Stimulated activated CD8-positive, alpha-beta memory T cell treated with anti-CD3 and anti-CD28 coated beads, Interleukin-2, amount 100 ng/mL, for 1 hour (primary cell): ENCODE measurements around the gene PTPRN2.

ENCODE experiments used
- DNase-seq, 2 donors: peaks; one replicate each; pipeline ENCODE4 v3.0.0-alpha.2; 2020; ENCODE audit warnings: low read depth in 2 of 2

PTPRN2 gene

DNA sequence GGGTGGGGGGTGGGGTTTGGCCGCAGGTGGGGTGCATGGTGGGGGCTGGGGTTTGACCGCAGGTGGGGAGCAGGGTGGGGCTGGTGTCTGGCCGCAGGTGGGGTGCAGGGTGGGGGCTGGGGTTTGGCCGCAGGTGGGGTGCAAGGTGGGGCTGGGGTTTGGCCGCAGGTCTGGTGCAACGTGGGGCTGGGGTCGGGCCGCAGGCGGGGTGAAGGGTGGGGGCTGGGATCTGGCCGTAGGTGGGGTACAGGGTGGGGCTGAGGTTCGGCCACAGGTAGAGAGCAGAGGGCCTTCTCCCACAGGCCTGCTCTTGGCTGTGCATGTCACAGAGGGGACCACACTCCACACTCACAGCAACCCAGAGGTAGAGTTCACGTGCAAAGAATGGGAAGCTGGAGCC lies 586.6 kb downstream of the PTPRN2 start:
- DNase-seq: no peak

DNA sequence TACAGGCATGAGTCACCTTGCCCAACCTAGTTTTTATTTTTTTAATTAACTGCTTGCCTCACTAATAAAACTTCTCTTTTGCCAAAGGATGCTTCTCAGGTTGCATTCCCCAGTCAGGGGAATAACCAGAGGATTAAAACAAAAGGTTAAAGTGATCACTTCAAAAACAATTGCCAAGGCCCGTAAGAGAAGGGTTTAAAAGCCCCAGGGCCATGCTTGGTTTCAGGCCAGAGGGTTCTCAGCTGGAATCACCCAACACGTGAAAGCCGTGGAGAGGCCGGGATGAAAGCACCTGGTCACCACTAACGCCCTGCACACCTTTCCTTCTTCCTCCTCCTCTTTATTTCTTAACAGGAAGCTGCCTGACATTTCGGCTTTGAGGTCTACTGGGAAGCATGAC lies 587.5 kb downstream of the PTPRN2 start:
- DNase-seq: no peak

DNA sequence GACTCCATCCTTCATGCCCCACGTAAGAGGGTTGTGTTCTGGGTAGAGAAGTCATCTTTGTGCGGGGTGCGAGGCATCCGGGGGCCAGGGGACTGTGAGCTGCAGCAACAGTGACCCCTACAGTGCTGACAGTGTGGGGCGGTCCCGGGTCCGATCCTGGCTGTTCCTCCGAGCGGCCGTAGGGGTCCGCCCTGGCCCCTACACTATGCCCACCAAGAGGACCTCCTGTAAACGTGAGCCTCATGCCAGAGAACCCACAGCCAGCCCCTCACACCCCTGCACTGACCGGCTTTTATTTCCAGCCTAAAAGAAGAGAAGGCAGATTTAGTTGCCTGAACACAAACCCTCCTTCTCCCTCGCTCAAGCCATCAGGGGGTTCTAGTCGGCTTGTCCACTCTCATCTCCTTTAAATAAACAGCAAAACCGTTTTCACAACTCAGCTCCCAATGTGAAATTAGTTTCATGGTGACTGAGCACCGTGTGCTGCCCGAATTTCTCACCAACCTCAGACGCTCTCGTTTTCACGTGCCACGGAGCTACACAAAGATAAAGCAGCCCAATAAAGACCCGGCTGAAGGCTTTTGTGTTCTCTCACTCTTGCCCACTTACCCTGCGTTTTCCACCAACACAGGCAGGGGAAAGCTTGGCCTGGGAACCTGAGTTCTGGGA lies 588.6 kb downstream of the PTPRN2 start:
- no peak for DNase-seq

DNA sequence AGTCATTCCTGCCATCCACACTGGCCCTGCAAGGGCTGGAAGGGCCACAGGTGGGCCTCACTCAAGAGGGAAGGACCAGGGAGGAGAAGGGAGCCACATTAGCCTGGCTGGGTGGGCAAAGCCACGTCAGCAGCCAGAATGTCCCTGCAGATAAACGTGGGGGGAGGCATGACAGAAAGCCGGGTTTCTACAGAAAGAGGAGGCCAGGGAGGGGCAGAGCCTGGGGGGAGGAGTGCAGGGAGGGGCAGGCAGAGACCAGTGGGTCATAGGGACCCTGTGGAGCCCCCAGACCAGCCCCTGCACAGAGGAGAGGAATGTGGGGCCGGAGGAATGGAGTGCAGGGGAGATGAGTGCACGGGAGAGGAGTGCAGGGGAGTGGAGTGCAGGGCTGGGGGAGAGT lies 590.2 kb downstream of the PTPRN2 start:
- no peak for DNase-seq

DNA sequence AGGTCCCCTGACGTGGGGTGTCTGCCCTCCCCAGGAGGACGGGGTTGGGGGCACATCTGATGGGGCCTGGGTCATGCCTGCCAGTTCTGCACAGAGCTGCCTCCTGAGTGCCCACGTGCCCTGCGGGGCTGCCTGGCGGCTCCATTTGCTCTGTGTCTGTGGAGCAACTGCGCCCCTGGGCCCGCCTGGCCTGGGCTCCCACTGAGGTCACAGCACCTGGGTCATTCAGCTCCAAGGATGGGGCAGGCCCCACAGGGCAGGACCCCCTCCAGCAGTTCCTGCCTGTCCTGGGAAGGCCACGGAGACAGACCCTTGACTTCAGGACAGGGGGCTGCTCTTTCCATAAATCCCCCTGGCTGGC lies 590.6 kb downstream of the PTPRN2 start:
- no peak for DNase-seq

DNA sequence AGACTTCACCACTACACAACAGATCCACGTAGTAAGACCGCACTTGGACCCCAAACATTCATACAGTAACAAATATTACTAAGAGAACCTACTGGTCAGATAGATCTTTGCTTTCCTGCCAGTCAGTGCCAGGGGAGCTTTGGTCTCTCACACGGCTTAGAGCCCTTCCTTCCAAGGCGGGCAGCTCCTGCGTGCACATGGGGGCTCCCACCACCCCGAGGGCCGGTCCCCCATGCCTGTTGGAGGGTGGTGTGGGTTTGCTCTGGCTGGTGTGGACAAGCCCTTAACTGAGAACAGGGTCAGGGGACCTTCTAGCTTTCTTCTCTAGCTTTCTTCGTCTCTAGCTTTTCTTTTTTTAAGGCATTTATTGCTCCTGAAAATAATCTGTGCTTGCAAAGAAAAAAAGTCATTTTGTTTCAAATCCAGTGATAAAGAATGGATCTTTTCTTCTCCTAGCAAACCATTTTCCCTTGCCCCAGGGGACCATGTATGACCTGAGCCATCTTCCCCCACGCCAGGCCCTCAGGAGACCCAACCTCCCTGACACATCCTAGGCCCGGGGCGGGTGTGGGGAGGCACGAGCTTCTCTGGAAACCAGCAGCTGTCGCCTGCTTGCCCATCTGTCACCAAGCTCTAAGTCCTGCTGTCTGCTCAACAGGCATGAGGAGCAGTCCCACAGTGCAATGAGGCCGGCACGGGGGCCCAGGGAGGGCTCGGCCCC lies 591.1 kb downstream of the PTPRN2 start:
- DNase-seq: no peak

- no peak for DNase-seq
Measured at GRCh38 chr7:157995815-157996214, 591.8 kb downstream of the PTPRN2 start.

DNA sequence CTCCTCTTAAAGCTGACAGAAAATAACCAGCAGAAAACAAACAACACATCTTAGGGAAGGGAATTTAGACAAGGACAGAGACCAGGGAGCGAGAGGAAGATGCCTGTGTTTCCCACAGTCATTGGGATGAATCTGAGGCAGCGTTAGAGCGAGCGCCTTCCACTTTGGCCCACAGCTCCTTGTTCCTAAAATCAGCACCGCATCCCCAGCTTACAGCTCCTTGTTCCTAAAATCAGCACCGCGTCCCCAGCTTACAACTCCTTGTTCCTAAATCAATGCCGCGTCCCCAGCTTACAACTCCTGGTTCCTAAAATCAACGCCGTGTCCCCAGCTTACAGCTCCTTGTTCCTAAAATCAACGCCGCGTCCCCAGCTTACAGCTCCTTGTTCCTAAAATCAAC lies 593.3 kb downstream of the PTPRN2 start:
- DNase-seq: no peak

DNA sequence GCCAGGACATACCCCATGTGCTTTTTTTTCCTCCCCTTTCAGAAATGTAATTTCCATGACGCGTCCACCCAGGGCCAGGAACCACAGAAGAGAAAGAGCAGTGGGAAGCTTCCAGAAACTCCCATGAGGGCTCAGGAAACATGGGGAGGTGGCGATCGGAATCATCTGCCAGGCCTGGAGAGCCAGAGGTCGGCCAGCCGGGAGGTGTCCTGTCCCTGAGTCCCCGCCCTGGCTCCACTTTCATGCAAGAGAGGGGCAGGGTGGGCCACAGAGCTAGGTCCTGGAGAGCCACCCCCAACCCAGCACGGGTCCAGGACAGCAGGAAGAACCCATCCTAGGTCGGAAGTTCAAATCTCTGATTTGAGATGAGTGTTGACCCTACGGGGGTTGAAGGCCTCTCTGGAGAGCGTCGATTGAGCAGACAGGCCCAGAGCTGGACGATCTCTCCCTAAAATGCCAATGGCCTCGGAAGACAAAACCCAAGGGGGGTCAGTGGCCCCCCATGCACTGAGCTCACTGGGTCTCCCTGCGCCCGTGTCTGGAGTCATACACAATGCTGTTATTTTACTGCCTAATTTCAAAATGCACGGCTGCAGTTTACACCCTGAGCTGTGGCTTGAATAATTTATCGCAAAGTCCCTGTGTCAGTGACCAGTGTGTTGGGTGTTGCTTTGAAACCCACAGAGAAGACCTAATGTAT lies 594.1 kb downstream of the PTPRN2 start:
- no peak for DNase-seq

DNA sequence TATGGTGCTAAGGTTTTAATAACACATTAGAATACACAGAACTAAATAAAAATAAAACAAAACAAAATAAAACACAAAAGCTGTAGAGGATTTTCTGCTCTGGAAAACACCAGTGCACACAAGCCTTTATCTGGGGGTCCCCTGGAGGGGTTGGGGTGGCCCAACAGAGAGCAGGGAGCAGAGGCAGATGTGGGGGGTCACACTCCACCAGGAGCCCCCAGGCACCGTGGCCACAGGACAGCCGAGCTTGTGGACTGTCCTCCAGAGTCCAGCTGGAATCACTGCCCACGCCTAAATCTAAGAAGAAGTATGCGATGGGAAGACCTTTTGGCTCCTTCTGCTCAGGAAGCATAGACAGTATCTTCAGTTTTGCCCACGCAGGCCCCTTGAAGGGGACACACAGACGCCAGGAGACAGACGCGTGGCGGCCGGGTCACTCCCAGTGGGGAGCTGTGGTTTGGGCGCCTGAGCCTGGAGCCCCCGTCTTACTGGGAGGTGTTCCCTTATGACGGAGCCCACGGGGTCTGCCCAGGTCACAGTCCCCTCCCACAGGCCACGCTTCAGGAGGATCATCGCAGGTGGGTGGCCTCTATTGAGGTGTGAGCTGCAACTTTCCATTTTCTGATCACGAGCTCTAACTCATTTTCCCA lies 595.0 kb downstream of the PTPRN2 start:
- DNase-seq: no peak

- DNase-seq: no peak
Measured at GRCh38 chr7:157991761-157992160, 595.9 kb downstream of the PTPRN2 start.

DNA sequence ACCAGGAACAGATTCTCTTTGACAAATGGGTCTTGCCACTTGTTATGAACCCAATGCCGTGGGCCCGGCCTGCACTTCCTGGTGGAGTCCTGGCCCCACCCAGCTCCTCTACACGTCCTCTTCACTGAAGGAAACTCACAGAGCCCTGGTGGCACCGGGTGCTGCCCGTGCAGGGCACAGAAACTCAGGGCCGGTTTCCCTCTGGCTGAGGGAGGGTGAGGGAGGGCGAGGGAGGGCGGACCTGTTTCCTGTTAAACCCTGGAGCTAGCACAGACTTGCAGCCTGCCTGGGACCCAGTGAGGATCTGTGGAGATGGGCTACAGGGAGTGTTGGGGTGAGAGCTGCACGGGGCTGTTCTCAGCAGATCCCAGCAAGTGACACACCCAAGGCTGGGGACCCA lies 596.3 kb downstream of the PTPRN2 start:
- DNase-seq: no peak

DNA sequence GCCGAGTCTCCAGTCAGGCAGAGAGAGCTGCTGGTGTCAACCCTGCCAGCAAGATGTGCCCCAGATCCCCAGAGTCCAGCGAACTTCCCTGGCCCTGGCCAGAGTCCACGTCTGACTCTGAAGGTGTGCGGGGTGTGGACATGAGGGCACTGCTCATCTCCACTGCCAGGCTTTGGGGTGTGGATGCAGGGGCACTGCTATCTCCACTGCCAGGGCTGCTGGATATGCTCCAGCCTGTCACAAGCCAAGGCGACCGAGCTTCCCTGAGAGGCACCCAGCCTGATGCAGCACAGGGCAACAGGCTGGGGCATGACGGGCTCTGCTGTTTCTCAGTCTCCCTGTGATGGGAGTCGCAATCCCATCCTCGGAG lies 596.8 kb downstream of the PTPRN2 start:
- DNase-seq: no peak

DNA sequence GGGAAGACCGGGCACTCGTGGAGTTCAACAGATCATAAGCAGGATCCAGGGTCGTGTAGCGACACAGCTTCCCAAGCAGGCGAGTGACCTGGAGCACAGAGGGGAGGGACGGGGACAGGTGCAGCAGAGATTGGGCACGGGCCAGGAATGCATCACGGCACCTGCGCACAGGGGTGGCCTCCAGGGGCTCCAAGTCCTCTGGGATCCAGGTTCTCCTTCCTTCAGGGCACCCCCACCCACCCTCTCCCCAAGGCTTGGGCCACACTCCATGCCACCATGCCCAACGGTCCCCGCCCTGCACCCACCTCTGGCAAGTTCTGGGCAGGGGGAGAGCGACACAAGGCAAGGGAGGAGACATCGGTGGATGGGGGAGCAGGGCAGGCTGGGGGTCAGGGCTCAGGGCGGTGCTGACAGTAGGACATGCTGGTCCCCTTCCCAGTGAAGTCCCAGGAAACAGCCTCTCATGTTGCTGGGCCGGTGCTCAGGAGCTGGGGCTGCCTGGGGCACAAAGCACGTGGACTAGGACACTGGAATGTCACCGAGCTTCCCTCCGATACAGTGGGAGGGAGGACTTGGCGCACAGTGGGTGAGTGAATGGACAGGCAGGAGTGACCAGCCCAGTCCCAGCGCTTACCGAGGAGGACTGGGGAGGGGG lies 597.3 kb downstream of the PTPRN2 start:
- no peak for DNase-seq

- no peak for DNase-seq
Measured at GRCh38 chr7:157989589-157989988, 598.0 kb downstream of the PTPRN2 start.

GRCh38 chr7:157987906-157988305 lies 599.7 kb downstream of the PTPRN2 start:
- DNase-seq: no peak

GRCh38 chr7:157986051-157986450 lies 601.6 kb downstream of the PTPRN2 start:
- no peak for DNase-seq

GRCh38 chr7:157985636-157986035 lies 602.0 kb downstream of the PTPRN2 start:
- DNase-seq: no peak

DNA sequence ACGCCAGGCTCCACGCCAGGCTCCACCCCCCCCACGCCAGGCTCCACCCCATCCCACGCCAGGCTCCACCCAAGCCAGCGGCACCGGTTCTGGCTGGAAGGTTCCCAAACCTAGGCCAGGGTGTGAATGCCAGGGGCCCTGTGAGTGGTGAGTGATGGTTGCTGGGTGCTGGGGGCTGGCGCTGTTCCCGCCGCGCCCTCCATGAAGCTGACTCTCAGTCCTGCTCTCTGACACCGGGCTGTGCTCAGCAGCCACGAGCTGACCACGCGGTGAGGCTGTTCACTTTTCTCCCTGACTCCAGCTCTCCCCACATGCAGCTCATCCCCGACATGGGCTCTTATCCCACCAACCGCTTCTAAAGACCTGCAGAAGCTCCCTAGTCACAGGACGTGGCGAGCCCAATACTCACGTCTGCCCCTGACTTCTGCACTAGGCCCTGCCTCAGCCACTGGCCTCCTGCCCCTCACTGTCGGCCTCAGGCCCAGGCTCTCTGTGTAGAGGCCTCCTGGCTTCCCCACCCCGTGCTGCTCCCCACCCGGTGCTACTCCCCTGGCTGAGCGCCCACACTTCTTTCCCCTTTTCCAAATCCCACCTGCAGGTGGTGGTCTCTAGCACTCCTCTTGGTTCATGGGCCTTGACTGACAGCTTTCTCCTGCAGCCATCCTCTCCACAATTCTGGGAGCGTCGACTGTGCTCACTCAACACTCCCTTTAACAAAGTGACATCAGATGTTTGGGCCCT lies 603.0 kb downstream of the PTPRN2 start:
- DNase-seq: no peak

GRCh38 chr7:157983502-157984422 lies 603.9 kb downstream of the PTPRN2 start:
- DNase-seq: no peak
